Suppressor macrophage (primary cell): ENCODE data around the gene PSG6.
"Not testable (repeated sequence)": the region's sequence is repeated elsewhere in the genome, so short reads cannot be mapped to it uniquely, and the experiment has no call there.

Experiments
- DNase-seq, 4 experiments: peaks; one replicate each; pipeline ENCODE4 v3.0.0-alpha.2; 2020 to 2022
- total RNA-seq, 17 experiments: gene quantifications; one replicate each; lab custom pipeline; 2026; ENCODE audit warnings: mixed read lengths in 6 of 17, inconsistent platforms in 3 of 17; lab: John Stamatoyannopoulos, UW

The PSG6 gene
- total RNA-seq: 0 to 2.1 (median 0) reads per million in 17 experiments

- DNase-seq: not testable (repeated sequence)
These were observed at the start of gene PSG6 for GRCh38 chr19:42917634-42918033. Gene PSG6 (minus strand): TSS chr19:42917894. CDS start chr19:42917792, 102 bp downstream.

- no peak for DNase-seq
These were observed 47.5 kb upstream of the PSG6 start for GRCh38 chr19:42965176-42965575.

GRCh38 chr19:42961119-42961518 lies 43.4 kb upstream of the PSG6 start:
- DNase-seq: no peak

- not testable (repeated sequence) for DNase-seq
These were observed 34.4 kb upstream of the PSG6 start for GRCh38 chr19:42952126-42952525.

GRCh38 chr19:42951476-42951875 lies 33.8 kb upstream of the PSG6 start:
- DNase-seq: not testable (repeated sequence)

- peak in 3 of 4 experiments; percentile 5 to 32 (median 9) for DNase-seq
These were observed 24.6 kb upstream of the PSG6 start for GRCh38 chr19:42942187-42942789.

- not testable (repeated sequence) for DNase-seq
These were observed 19.4 kb upstream of the PSG6 start, which contains the start of gene PSG7 for GRCh38 chr19:42937107-42937506. Gene PSG7 (minus strand): TSS chr19:42937207. CDS start chr19:42937076, 131 bp downstream.

- not testable (repeated sequence) for DNase-seq
These were observed 17.0 kb upstream of the PSG6 start for GRCh38 chr19:42934726-42935125.

GRCh38 chr19:42934183-42934582 lies 16.5 kb upstream of the PSG6 start:
- not testable (repeated sequence) for DNase-seq

- not testable (repeated sequence) for DNase-seq
These were observed 15.7 kb upstream of the PSG6 start for GRCh38 chr19:42933412-42933811.

GRCh38 chr19:42932485-42933101 lies 14.9 kb upstream of the PSG6 start:
- not testable (repeated sequence) for DNase-seq

- DNase-seq: peak; percentile 2 to 26 (median 8)
These were observed 12.5 kb upstream of the PSG6 start for GRCh38 chr19:42930214-42930613.

GRCh38 chr19:42928896-42929295 lies 11.2 kb upstream of the PSG6 start:
- DNase-seq: no peak

- DNase-seq: no peak
These were observed 9.1 kb upstream of the PSG6 start for GRCh38 chr19:42926781-42927180.

- peak; percentile 38 to 68 (median 48) for DNase-seq
These were observed 5.4 kb upstream of the PSG6 start for GRCh38 chr19:42923106-42923505.

GRCh38 chr19:42920971-42921370 lies 3.3 kb upstream of the PSG6 start:
- DNase-seq: not testable (repeated sequence)

GRCh38 chr19:42919757-42920079 lies 2.0 kb upstream of the PSG6 start:
- DNase-seq: no peak

GRCh38 chr19:42919070-42919756 lies 1.5 kb upstream of the PSG6 start:
- peak in 1 of 4 experiments; percentile 1 for DNase-seq

GRCh38 chr19:42918377-42919069 lies 829 bp upstream of the PSG6 start:
- DNase-seq: not testable (repeated sequence)

- DNase-seq: not testable (repeated sequence)
These were observed 763 bp downstream of the PSG6 start for GRCh38 chr19:42916931-42917330.

GRCh38 chr19:42913516-42913915 lies 4.2 kb downstream of the PSG6 start:
- DNase-seq: not testable (repeated sequence)

- DNase-seq: not testable (repeated sequence)
These were observed 4.8 kb downstream of the PSG6 start for GRCh38 chr19:42912941-42913340.

GRCh38 chr19:42911731-42912130 lies 6.0 kb downstream of the PSG6 start:
- DNase-seq: not testable (repeated sequence)
